Measurements from ENCODE around the gene ALDH1A2.
"Not testable (repeated sequence)": the region's sequence is repeated elsewhere in the genome, so short reads cannot be mapped to it uniquely, and the experiment has no call there.

ALDH1A2 gene

DNA sequence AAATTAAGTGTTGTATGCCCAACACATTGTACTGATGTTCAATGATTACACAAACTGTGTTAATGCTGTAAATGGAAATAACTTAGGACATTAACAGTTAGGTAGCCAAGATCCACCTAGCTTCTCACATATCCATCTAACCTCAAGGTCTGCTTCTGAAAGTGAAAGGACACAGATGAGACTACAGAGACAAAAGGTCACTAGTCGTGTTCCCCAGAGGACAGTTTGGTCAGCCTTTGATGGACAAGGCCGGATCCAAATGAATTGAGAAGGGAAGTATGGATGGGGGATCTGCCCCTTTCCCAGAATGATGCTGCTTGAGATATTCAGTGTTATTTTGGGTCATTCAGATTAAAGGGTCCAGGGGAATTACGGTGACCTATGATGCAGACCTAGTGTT, 17.2 kb downstream of the ALDH1A2 start:
- no peak overlapping the region for H3K9ac ChIP-seq (ENCODE audit: low read length)
- H3K27ac ChIP-seq (ENCODE audit: low read depth, low read length), result no peak overlapping the region
- no peaks in the 10 kb centered on the region for H3K27me3 ChIP-seq (ENCODE audit: control insufficient read depth, insufficient read depth, low read length)
- no peaks in the 10 kb centered on the region for H3K4me1 ChIP-seq (ENCODE audit: control insufficient read depth, insufficient read depth, low read length)
- no peak overlapping the region for H3K4me3 ChIP-seq (ENCODE audit: low read length)
- H3K36me3 ChIP-seq (ENCODE audit: control insufficient read depth, insufficient read depth, low read length), result no peaks in the 10 kb centered on the region

DNA sequence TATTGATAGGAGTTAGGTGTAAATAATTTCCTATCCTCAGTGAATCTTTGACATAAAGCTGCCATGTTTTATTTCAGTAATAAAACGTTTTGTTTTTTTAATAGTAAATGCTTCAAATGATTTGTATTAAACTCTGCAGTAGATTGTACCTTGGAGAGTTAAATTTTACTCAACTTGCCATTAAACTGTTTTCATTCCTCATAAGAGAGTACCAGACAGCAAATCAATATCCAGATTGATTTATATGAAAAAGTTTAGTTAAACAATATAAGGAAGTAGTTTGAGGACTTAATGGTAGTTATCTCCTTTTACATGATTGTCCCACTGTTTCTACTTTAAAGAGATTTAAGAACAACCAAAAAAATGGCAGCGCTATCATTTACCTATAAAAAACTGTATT, 18.4 kb downstream of the ALDH1A2 start:
- Histone ChIP-seq H3K27me3 (ENCODE audit: control insufficient read depth, insufficient read depth, low read length) (no peaks in the 10 kb centered on the region), H3K36me3 (ENCODE audit: control insufficient read depth, insufficient read depth, low read length) (no peaks in the 10 kb centered on the region), H3K9ac (ENCODE audit: low read length) (no peak overlapping the region), H3K4me1 (ENCODE audit: control insufficient read depth, insufficient read depth, low read length) (no peaks in the 10 kb centered on the region), H3K4me3 (ENCODE audit: low read length) (no peak overlapping the region), H3K27ac (ENCODE audit: low read depth, low read length) (no peak overlapping the region)

DNA sequence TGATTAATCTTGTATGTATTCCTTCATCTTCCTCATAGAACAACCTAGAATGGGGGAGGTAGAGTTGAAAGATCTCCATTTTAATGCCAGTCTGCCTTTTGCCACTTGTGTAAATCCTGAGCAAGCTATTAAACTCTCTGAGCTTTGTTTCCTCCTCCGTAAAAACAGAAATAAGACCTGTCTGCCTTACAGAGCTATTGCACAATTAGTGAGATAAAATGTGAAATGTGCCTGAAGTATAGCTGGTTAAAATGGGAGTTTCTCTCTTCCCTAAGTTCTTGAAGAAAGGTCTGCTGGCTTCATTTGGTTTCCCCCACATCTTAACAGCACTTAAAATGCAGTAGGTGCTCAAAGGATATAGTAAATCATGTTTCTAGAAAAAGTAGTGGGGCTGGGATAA, 19.0 kb downstream of the ALDH1A2 start:
- no peak overlapping the region for H3K27ac ChIP-seq (ENCODE audit: low read depth, low read length)
- H3K36me3 ChIP-seq (ENCODE audit: control insufficient read depth, insufficient read depth, low read length), result no peaks in the 10 kb centered on the region

GRCh38 chr15:58045376-58045775, 20.1 kb downstream of the ALDH1A2 start:
- H3K9ac ChIP-seq (ENCODE audit: low read length); H3K27me3 ChIP-seq (ENCODE audit: control insufficient read depth, insufficient read depth, low read length); H3K36me3 ChIP-seq (ENCODE audit: control insufficient read depth, insufficient read depth, low read length): not testable (repeated sequence)

More for the DNA sequence above, 19.0 kb downstream of the ALDH1A2 start:
- Histone ChIP-seq H3K27me3 (ENCODE audit: control insufficient read depth, insufficient read depth, low read length) (no peaks in the 10 kb centered on the region), H3K4me1 (ENCODE audit: control insufficient read depth, insufficient read depth, low read length) (no peaks in the 10 kb centered on the region), H3K4me3 (ENCODE audit: low read length) (no peak overlapping the region), H3K9ac (ENCODE audit: low read length) (no peak overlapping the region)

DNA sequence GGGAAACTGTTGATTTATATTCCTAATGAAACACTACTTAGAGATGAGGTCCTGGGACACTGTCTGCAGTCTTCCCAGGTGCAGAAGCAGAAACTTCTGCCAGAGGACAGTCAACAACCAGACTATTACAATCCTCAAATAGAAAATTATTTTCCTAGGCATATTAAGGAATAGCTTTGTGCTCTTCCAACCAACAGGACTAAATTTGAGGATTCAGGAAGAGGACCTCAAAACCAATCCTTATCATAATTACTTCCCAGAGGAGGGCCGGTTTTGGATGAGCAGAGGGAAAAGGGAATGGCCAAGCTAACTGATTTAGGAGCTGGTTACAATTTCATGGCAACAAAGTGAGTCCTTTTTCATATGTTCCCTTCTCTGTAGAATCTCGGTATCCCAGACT, 21.0 kb downstream of the ALDH1A2 start:
- Histone ChIP-seq H3K27ac (ENCODE audit: low read depth, low read length) (no peak overlapping the region), H3K4me1 (ENCODE audit: control insufficient read depth, insufficient read depth, low read length) (no peaks in the 10 kb centered on the region), H3K9ac (ENCODE audit: low read length) (no peak overlapping the region), H3K27me3 (ENCODE audit: control insufficient read depth, insufficient read depth, low read length) (no peaks in the 10 kb centered on the region), H3K4me3 (ENCODE audit: low read length) (no peak overlapping the region), H3K36me3 (ENCODE audit: control insufficient read depth, insufficient read depth, low read length) (no peaks in the 10 kb centered on the region)

More at GRCh38 chr15:58045376-58045775, 20.1 kb downstream of the ALDH1A2 start:
- not testable (repeated sequence) for H3K4me1 ChIP-seq (ENCODE audit: control insufficient read depth, insufficient read depth, low read length); H3K27ac ChIP-seq (ENCODE audit: low read depth, low read length); H3K4me3 ChIP-seq (ENCODE audit: low read length)

DNA sequence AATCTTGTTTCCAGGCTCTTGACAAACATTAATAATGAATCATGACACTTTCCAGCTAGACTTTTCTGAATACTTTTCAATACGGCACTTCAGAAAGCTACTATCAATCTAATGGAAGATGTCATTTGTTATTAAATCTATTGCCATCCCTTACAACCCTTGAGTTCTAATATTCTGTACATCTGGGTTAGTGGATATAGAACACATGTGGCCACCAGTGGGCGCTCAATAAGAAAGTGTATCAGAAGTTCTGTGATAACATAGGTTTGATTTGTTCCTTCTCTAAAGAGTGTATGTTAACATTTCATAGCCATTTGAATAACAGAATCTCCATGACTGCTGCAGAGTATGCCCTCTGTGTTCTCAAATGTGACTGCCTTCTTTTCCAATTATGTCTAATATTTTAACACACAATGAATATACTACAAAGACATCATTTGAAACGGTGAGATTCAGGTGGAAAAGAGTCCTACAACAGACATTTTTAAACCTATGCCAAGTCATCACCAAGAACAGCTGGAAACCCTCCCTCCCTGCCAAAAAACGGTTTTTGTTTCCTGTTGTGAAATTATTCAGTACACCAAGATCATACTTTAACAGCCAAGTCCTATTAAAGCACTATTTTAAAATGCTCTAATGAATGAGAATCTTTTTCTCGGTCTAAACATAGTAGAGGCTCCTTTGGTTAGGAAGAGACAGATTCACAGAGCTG, 22.2 kb downstream of the ALDH1A2 start:
- Histone ChIP-seq H3K27me3 (ENCODE audit: control insufficient read depth, insufficient read depth, low read length) (no peaks in the 10 kb centered on the region), H3K36me3 (ENCODE audit: control insufficient read depth, insufficient read depth, low read length) (no peaks in the 10 kb centered on the region), H3K9ac (ENCODE audit: low read length) (no peak overlapping the region), H3K4me1 (ENCODE audit: control insufficient read depth, insufficient read depth, low read length) (peaks cover 2% of the 10 kb centered on the region), H3K27ac (ENCODE audit: low read depth, low read length) (no peak overlapping the region), H3K4me3 (ENCODE audit: low read length) (no peak overlapping the region)

- peaks cover 2% of the 10 kb centered on the region for H3K4me1 ChIP-seq (ENCODE audit: control insufficient read depth, insufficient read depth, low read length)
- H3K27me3 ChIP-seq (ENCODE audit: control insufficient read depth, insufficient read depth, low read length), result no peaks in the 10 kb centered on the region
- H3K36me3 ChIP-seq (ENCODE audit: control insufficient read depth, insufficient read depth, low read length), result no peaks in the 10 kb centered on the region
Observed at GRCh38 chr15:58042006-58042405, 23.5 kb downstream of the ALDH1A2 start.

DNA sequence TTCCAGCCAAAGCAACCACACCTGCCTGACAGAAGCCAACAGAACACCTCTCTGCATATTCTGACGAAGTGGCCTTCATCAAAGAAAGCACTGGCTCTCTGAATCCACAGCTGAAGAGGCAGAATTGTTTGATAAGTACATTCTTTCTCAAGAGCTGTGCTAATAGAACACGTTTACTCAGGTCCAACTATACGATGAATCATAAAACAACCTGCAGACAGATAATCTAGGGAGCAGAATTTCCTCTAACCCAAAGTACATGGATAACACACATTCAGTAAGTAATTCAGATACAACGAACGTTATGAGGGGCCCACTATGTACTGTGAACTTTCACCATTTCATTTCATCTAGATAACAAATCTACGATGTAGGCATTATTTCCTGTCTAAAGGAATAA, 25.4 kb downstream of the ALDH1A2 start:
- Histone ChIP-seq H3K27me3 (ENCODE audit: control insufficient read depth, insufficient read depth, low read length) (no peaks in the 10 kb centered on the region), H3K36me3 (ENCODE audit: control insufficient read depth, insufficient read depth, low read length) (no peaks in the 10 kb centered on the region), H3K4me3 (ENCODE audit: low read length) (no peak overlapping the region), H3K9ac (ENCODE audit: low read length) (no peak overlapping the region), H3K27ac (ENCODE audit: low read depth, low read length) (no peak overlapping the region), H3K4me1 (ENCODE audit: control insufficient read depth, insufficient read depth, low read length) (peaks cover 2% of the 10 kb centered on the region)

More at GRCh38 chr15:58042006-58042405, 23.5 kb downstream of the ALDH1A2 start:
- no peak overlapping the region for H3K4me3 ChIP-seq (ENCODE audit: low read length)
- H3K9ac ChIP-seq (ENCODE audit: low read length), result no peak overlapping the region
- H3K27ac ChIP-seq (ENCODE audit: low read depth, low read length), result no peak overlapping the region

- H3K36me3 ChIP-seq (ENCODE audit: control insufficient read depth, insufficient read depth, low read length), result no peaks in the 10 kb centered on the region
- H3K4me3 ChIP-seq (ENCODE audit: low read length), result no peak overlapping the region
- peaks cover 2% of the 10 kb centered on the region for H3K4me1 ChIP-seq (ENCODE audit: control insufficient read depth, insufficient read depth, low read length)
- no peak overlapping the region for H3K9ac ChIP-seq (ENCODE audit: low read length)
- no peak overlapping the region for H3K27ac ChIP-seq (ENCODE audit: low read depth, low read length)
- no peaks in the 10 kb centered on the region for H3K27me3 ChIP-seq (ENCODE audit: control insufficient read depth, insufficient read depth, low read length)
Observed at GRCh38 chr15:58039079-58040035, 26.2 kb downstream of the ALDH1A2 start.

- Histone ChIP-seq H3K4me1 (ENCODE audit: control insufficient read depth, insufficient read depth, low read length) (peaks cover 2% of the 10 kb centered on the region), H3K27ac (ENCODE audit: low read depth, low read length) (no peak overlapping the region), H3K4me3 (ENCODE audit: low read length) (no peak overlapping the region), H3K36me3 (ENCODE audit: control insufficient read depth, insufficient read depth, low read length) (no peaks in the 10 kb centered on the region), H3K9ac (ENCODE audit: low read length) (no peak overlapping the region), H3K27me3 (ENCODE audit: control insufficient read depth, insufficient read depth, low read length) (no peaks in the 10 kb centered on the region)
Observed at GRCh38 chr15:58038426-58039078, 27.0 kb downstream of the ALDH1A2 start.

- H3K27ac ChIP-seq (ENCODE audit: low read depth, low read length), result no peak overlapping the region
- H3K4me1 ChIP-seq (ENCODE audit: control insufficient read depth, insufficient read depth, low read length), result peaks cover 2% of the 10 kb centered on the region
- H3K27me3 ChIP-seq (ENCODE audit: control insufficient read depth, insufficient read depth, low read length), result no peaks in the 10 kb centered on the region
- no peaks in the 10 kb centered on the region for H3K36me3 ChIP-seq (ENCODE audit: control insufficient read depth, insufficient read depth, low read length)
- H3K9ac ChIP-seq (ENCODE audit: low read length), result no peak overlapping the region
- H3K4me3 ChIP-seq (ENCODE audit: low read length), result no peak overlapping the region
Observed at GRCh38 chr15:58037723-58038301, 27.7 kb downstream of the ALDH1A2 start.

DNA sequence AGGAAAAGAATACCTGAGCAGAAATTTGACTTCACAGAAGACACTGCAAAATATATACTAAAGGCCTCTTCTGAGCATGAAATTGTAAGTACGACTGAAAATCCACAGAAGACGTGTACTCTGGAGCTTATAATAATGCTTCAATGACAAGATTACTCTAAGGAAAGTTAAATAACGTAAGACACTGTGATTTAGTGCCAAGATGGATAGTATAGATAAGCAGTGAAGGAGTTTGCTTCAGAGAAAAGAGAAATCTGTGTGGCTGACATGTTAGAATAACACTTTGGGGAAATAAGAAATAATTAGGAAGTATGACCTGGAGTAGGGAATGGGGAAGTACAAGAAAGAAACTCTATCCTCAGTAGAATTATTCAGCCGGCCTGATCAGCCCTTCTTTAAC, 28.9 kb downstream of the ALDH1A2 start:
- Histone ChIP-seq H3K27ac (ENCODE audit: low read depth, low read length) (no peak overlapping the region), H3K27me3 (ENCODE audit: control insufficient read depth, insufficient read depth, low read length) (no peaks in the 10 kb centered on the region)

More for the DNA sequence above, 28.9 kb downstream of the ALDH1A2 start:
- H3K4me3 ChIP-seq (ENCODE audit: low read length), result no peak overlapping the region
- no peak overlapping the region for H3K9ac ChIP-seq (ENCODE audit: low read length)
- peaks cover 2% of the 10 kb centered on the region for H3K4me1 ChIP-seq (ENCODE audit: control insufficient read depth, insufficient read depth, low read length)
- no peaks in the 10 kb centered on the region for H3K36me3 ChIP-seq (ENCODE audit: control insufficient read depth, insufficient read depth, low read length)

Measured in rectal smooth muscle tissue (tissue), 1 donor.